Measurements from ENCODE around the gene SIL1. TPM values are rescaled to one million over a fixed set of nuclear protein-coding genes. Genes with fewer than 3 reads are reported as not detected.

The SIL1 gene
- polyA plus RNA-seq, 2 donors, result 27.2 to 31.7 TPM

GRCh38 chr5:138986186-138986800 is 211.9 kb downstream of the SIL1 start:
- Histone ChIP-seq H3K9me3 (ENCODE audit: control insufficient read depth in 2 of 2, insufficient read depth in 1 of 2, low read depth in 1 of 2, low read length in 1 of 2) (no peaks in the 10 kb centered on the region), H3K27ac (ENCODE audit: low read depth in 2 of 2, low read length in 1 of 2) (no peak overlapping the region), H3K4me1 (ENCODE audit: control insufficient read depth in 2 of 2, insufficient read depth in 2 of 2, low read length in 1 of 2) (no peaks in the 10 kb centered on the region), H3K27me3 (ENCODE audit: control insufficient read depth in 1 of 2, insufficient read depth in 2 of 2, low read length in 2 of 2) (no peaks in the 10 kb centered on the region), H3K4me3 (ENCODE audit: low read depth in 1 of 2, low read length in 2 of 2) (no peak overlapping the region), H3K36me3 (ENCODE audit: control insufficient read depth in 2 of 2, insufficient read depth in 2 of 2, low read length in 1 of 2) (peaks cover 0 to 4% of the 10 kb centered on the region in 2 donors)
- 85 to 94% methylated on average over 5 of the region's 5 CpGs for WGBS, 2 donors

GRCh38 chr5:138985683-138986082 is 212.5 kb downstream of the SIL1 start:
- Histone ChIP-seq H3K27me3 (ENCODE audit: control insufficient read depth in 1 of 2, insufficient read depth in 2 of 2, low read length in 2 of 2) (no peaks in the 10 kb centered on the region), H3K36me3 (ENCODE audit: control insufficient read depth in 2 of 2, insufficient read depth in 2 of 2, low read length in 1 of 2) (peaks cover 0 to 4% of the 10 kb centered on the region in 2 donors), H3K9me3 (ENCODE audit: control insufficient read depth in 2 of 2, insufficient read depth in 1 of 2, low read depth in 1 of 2, low read length in 1 of 2) (no peaks in the 10 kb centered on the region), H3K27ac (ENCODE audit: low read depth in 2 of 2, low read length in 1 of 2) (no peak overlapping the region), H3K4me3 (ENCODE audit: low read depth in 1 of 2, low read length in 2 of 2) (no peak overlapping the region), H3K4me1 (ENCODE audit: control insufficient read depth in 2 of 2, insufficient read depth in 2 of 2, low read length in 1 of 2) (no peaks in the 10 kb centered on the region)
- 77 to 90% methylated on average over 6 of the region's 6 CpGs for WGBS, 2 donors

- 70 to 78% methylated on average over 4 of the region's 4 CpGs for WGBS, 2 donors
- H3K27ac ChIP-seq (ENCODE audit: low read depth in 2 of 2, low read length in 1 of 2), result no peak overlapping the region
Observed at GRCh38 chr5:138985256-138985655, 212.9 kb downstream of the SIL1 start.

GRCh38 chr5:138983984-138984383 is 214.2 kb downstream of the SIL1 start:
- Histone ChIP-seq H3K4me3 (ENCODE audit: low read depth in 1 of 2, low read length in 2 of 2) (no peak overlapping the region), H3K27ac (ENCODE audit: low read depth in 2 of 2, low read length in 1 of 2) (no peak overlapping the region), H3K9me3 (ENCODE audit: control insufficient read depth in 2 of 2, insufficient read depth in 1 of 2, low read depth in 1 of 2, low read length in 1 of 2) (no peaks in the 10 kb centered on the region)

More at GRCh38 chr5:138985256-138985655, 212.9 kb downstream of the SIL1 start:
- Histone ChIP-seq H3K4me3 (ENCODE audit: low read depth in 1 of 2, low read length in 2 of 2) (no peak overlapping the region), H3K27me3 (ENCODE audit: control insufficient read depth in 1 of 2, insufficient read depth in 2 of 2, low read length in 2 of 2) (no peaks in the 10 kb centered on the region), H3K4me1 (ENCODE audit: control insufficient read depth in 2 of 2, insufficient read depth in 2 of 2, low read length in 1 of 2) (no peaks in the 10 kb centered on the region), H3K9me3 (ENCODE audit: control insufficient read depth in 2 of 2, insufficient read depth in 1 of 2, low read depth in 1 of 2, low read length in 1 of 2) (no peaks in the 10 kb centered on the region), H3K36me3 (ENCODE audit: control insufficient read depth in 2 of 2, insufficient read depth in 2 of 2, low read length in 1 of 2) (peaks cover 0 to 4% of the 10 kb centered on the region in 2 donors)

GRCh38 chr5:138981586-138981985 is 216.6 kb downstream of the SIL1 start:
- 68 to 70% methylated on average over 7 of the region's 7 CpGs for WGBS, 2 donors
- H3K36me3 ChIP-seq (ENCODE audit: control insufficient read depth in 2 of 2, insufficient read depth in 2 of 2, low read length in 1 of 2), result peaks cover 0 to 4% of the 10 kb centered on the region in 2 donors

More at GRCh38 chr5:138983984-138984383, 214.2 kb downstream of the SIL1 start:
- peaks cover 0 to 4% of the 10 kb centered on the region in 2 donors for H3K36me3 ChIP-seq (ENCODE audit: control insufficient read depth in 2 of 2, insufficient read depth in 2 of 2, low read length in 1 of 2)
- H3K27me3 ChIP-seq (ENCODE audit: control insufficient read depth in 1 of 2, insufficient read depth in 2 of 2, low read length in 2 of 2), result no peaks in the 10 kb centered on the region
- H3K4me1 ChIP-seq (ENCODE audit: control insufficient read depth in 2 of 2, insufficient read depth in 2 of 2, low read length in 1 of 2), result no peaks in the 10 kb centered on the region
- 95 to 96% methylated on average over 2 of the region's 2 CpGs for WGBS, 2 donors

GRCh38 chr5:138981131-138981530 is 217.0 kb downstream of the SIL1 start:
- Histone ChIP-seq H3K27me3 (ENCODE audit: control insufficient read depth in 1 of 2, insufficient read depth in 2 of 2, low read length in 2 of 2) (no peaks in the 10 kb centered on the region), H3K4me1 (ENCODE audit: control insufficient read depth in 2 of 2, insufficient read depth in 2 of 2, low read length in 1 of 2) (no peaks in the 10 kb centered on the region), H3K9me3 (ENCODE audit: control insufficient read depth in 2 of 2, insufficient read depth in 1 of 2, low read depth in 1 of 2, low read length in 1 of 2) (no peaks in the 10 kb centered on the region), H3K27ac (ENCODE audit: low read depth in 2 of 2, low read length in 1 of 2) (no peak overlapping the region), H3K4me3 (ENCODE audit: low read depth in 1 of 2, low read length in 2 of 2) (no peak overlapping the region), H3K36me3 (ENCODE audit: control insufficient read depth in 2 of 2, insufficient read depth in 2 of 2, low read length in 1 of 2) (peaks cover 0 to 4% of the 10 kb centered on the region in 2 donors)
- WGBS, 2 donors, result 94 to 96% methylated on average over 3 of the region's 3 CpGs

More at GRCh38 chr5:138981586-138981985, 216.6 kb downstream of the SIL1 start:
- Histone ChIP-seq H3K27me3 (ENCODE audit: control insufficient read depth in 1 of 2, insufficient read depth in 2 of 2, low read length in 2 of 2) (no peaks in the 10 kb centered on the region), H3K4me1 (ENCODE audit: control insufficient read depth in 2 of 2, insufficient read depth in 2 of 2, low read length in 1 of 2) (no peaks in the 10 kb centered on the region), H3K4me3 (ENCODE audit: low read depth in 1 of 2, low read length in 2 of 2) (no peak overlapping the region), H3K9me3 (ENCODE audit: control insufficient read depth in 2 of 2, insufficient read depth in 1 of 2, low read depth in 1 of 2, low read length in 1 of 2) (no peaks in the 10 kb centered on the region), H3K27ac (ENCODE audit: low read depth in 2 of 2, low read length in 1 of 2) (no peak overlapping the region)

GRCh38 chr5:138980441-138980840 is 217.7 kb downstream of the SIL1 start:
- Histone ChIP-seq H3K4me3 (ENCODE audit: low read depth in 1 of 2, low read length in 2 of 2) (no peak overlapping the region), H3K27ac (ENCODE audit: low read depth in 2 of 2, low read length in 1 of 2) (no peak overlapping the region), H3K9me3 (ENCODE audit: control insufficient read depth in 2 of 2, insufficient read depth in 1 of 2, low read depth in 1 of 2, low read length in 1 of 2) (no peaks in the 10 kb centered on the region), H3K36me3 (ENCODE audit: control insufficient read depth in 2 of 2, insufficient read depth in 2 of 2, low read length in 1 of 2) (peaks cover 0 to 4% of the 10 kb centered on the region in 2 donors), H3K27me3 (ENCODE audit: control insufficient read depth in 1 of 2, insufficient read depth in 2 of 2, low read length in 2 of 2) (no peaks in the 10 kb centered on the region), H3K4me1 (ENCODE audit: control insufficient read depth in 2 of 2, insufficient read depth in 2 of 2, low read length in 1 of 2) (no peaks in the 10 kb centered on the region)

- H3K9me3 ChIP-seq (ENCODE audit: control insufficient read depth in 2 of 2, insufficient read depth in 1 of 2, low read depth in 1 of 2, low read length in 1 of 2), result no peaks in the 10 kb centered on the region
- H3K27me3 ChIP-seq (ENCODE audit: control insufficient read depth in 1 of 2, insufficient read depth in 2 of 2, low read length in 2 of 2), result no peaks in the 10 kb centered on the region
- no peak overlapping the region for H3K4me3 ChIP-seq (ENCODE audit: low read depth in 1 of 2, low read length in 2 of 2)
- no peak overlapping the region for H3K27ac ChIP-seq (ENCODE audit: low read depth in 2 of 2, low read length in 1 of 2)
- peaks cover 0 to 2% of the 10 kb centered on the region in 2 donors for H3K4me1 ChIP-seq (ENCODE audit: control insufficient read depth in 2 of 2, insufficient read depth in 2 of 2, low read length in 1 of 2)
- 82 to 89% methylated on average over 5 of the region's 5 CpGs for WGBS, 2 donors
- peaks cover 0 to 4% of the 10 kb centered on the region in 2 donors for H3K36me3 ChIP-seq (ENCODE audit: control insufficient read depth in 2 of 2, insufficient read depth in 2 of 2, low read length in 1 of 2)
Observed at GRCh38 chr5:138979684-138980280, 218.4 kb downstream of the SIL1 start.

GRCh38 chr5:138978581-138978980 is 219.6 kb downstream of the SIL1 start:
- peaks cover 0 to 5% of the 10 kb centered on the region in 2 donors for H3K4me1 ChIP-seq (ENCODE audit: control insufficient read depth in 2 of 2, insufficient read depth in 2 of 2, low read length in 1 of 2)
- no peak overlapping the region for H3K4me3 ChIP-seq (ENCODE audit: low read depth in 1 of 2, low read length in 2 of 2)
- H3K9me3 ChIP-seq (ENCODE audit: control insufficient read depth in 2 of 2, insufficient read depth in 1 of 2, low read depth in 1 of 2, low read length in 1 of 2), result no peaks in the 10 kb centered on the region
- H3K27ac ChIP-seq (ENCODE audit: low read depth in 2 of 2, low read length in 1 of 2), result no peak overlapping the region
- H3K36me3 ChIP-seq (ENCODE audit: control insufficient read depth in 2 of 2, insufficient read depth in 2 of 2, low read length in 1 of 2), result no peaks in the 10 kb centered on the region
- no peaks in the 10 kb centered on the region for H3K27me3 ChIP-seq (ENCODE audit: control insufficient read depth in 1 of 2, insufficient read depth in 2 of 2, low read length in 2 of 2)
- 85 to 97% methylated on average over 1 of the region's 1 CpG for WGBS, 2 donors

GRCh38 chr5:138978080-138978479 is 220.1 kb downstream of the SIL1 start:
- no peaks in the 10 kb centered on the region for H3K9me3 ChIP-seq (ENCODE audit: control insufficient read depth in 2 of 2, insufficient read depth in 1 of 2, low read depth in 1 of 2, low read length in 1 of 2)
- H3K27me3 ChIP-seq (ENCODE audit: control insufficient read depth in 1 of 2, insufficient read depth in 2 of 2, low read length in 2 of 2), result no peaks in the 10 kb centered on the region
- 83 to 97% methylated on average over 1 of the region's 1 CpG for WGBS, 2 donors
- H3K27ac ChIP-seq (ENCODE audit: low read depth in 2 of 2, low read length in 1 of 2), result no peak overlapping the region
- H3K4me1 ChIP-seq (ENCODE audit: control insufficient read depth in 2 of 2, insufficient read depth in 2 of 2, low read length in 1 of 2), result peaks cover 0 to 5% of the 10 kb centered on the region in 2 donors
- H3K36me3 ChIP-seq (ENCODE audit: control insufficient read depth in 2 of 2, insufficient read depth in 2 of 2, low read length in 1 of 2), result no peaks in the 10 kb centered on the region
- no peak overlapping the region for H3K4me3 ChIP-seq (ENCODE audit: low read depth in 1 of 2, low read length in 2 of 2)

Measured in esophagus (tissue), 2 donors.